ENCODE measurements around the gene RANBP3.
"Not testable (repeated sequence)": the region's sequence is repeated elsewhere in the genome, so short reads cannot be mapped to it uniquely, and the experiment has no call there.

Gene RANBP3

DNA sequence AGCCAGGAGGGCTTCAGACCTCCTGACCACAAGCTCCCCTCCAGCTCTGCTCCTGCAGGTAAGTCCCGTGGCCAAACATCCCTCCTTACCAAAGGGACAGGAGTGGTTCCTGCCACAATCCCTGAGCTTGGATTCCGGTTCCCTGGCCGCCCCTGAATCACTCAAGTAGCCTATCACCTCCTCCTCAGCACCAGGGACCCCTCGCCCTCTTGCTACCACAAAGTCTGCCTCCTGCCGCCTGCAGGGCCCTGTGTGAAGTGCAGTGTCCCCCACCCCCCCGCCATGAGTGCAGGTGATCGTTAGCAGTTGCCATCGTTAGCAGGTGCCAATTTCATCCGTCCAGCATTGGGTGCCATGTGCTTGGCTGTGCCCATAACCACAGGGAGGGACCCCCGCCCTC, 40.8 kb upstream of the RANBP3 start:
- H3K27ac ChIP-seq (ENCODE audit: low read depth, low read length) = no peak overlapping the region
- no peaks in the 10 kb centered on the region for H3K9me3 ChIP-seq (ENCODE audit: control insufficient read depth, insufficient read depth, low read depth, low read length)
- no peaks in the 10 kb centered on the region for H3K36me3 ChIP-seq (ENCODE audit: control insufficient read depth, insufficient read depth, low read length)
- no peak overlapping the region for H3K4me3 ChIP-seq (ENCODE audit: low read depth, low read length)
- no peak overlapping the region for H3K9ac ChIP-seq (ENCODE audit: low read length)
- H3K27me3 ChIP-seq (ENCODE audit: control insufficient read depth, insufficient read depth, low read length) = peaks cover 9% of the 10 kb centered on the region; the same call in 1 of the 2 replicates
- peaks cover 7% of the 10 kb centered on the region; the same call in 1 of the 2 replicates for H3K4me1 ChIP-seq (ENCODE audit: control insufficient read depth, insufficient read depth, low read length)

DNA sequence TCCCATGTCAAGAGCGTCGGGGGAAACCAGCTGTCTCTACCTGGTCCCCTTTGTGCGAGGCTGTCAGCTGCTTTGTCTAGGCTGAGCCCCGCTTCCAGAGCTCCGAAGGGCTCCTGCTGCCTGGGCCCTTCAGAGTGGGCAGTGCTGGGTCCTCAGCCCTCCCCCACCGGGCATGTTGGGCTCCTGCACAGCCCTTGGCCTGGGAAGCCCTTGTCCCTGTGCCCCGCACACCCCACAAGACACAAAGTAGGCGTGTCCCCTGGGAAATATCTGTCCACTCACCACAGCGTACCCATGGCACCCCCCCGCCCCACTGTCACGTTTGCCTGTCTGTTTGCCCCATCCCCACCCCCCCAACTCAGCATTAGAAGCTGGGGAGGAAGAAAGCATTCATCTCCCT, 39.6 kb upstream of the RANBP3 start:
- Histone ChIP-seq H3K4me3 (ENCODE audit: low read depth, low read length) (no peak overlapping the region), H3K9me3 (ENCODE audit: control insufficient read depth, insufficient read depth, low read depth, low read length) (no peaks in the 10 kb centered on the region), H3K27me3 (ENCODE audit: control insufficient read depth, insufficient read depth, low read length) (peaks cover 3% of the 10 kb centered on the region; the same call in 1 of the 2 replicates), H3K36me3 (ENCODE audit: control insufficient read depth, insufficient read depth, low read length) (no peaks in the 10 kb centered on the region), H3K27ac (ENCODE audit: low read depth, low read length) (no peak overlapping the region), H3K4me1 (ENCODE audit: control insufficient read depth, insufficient read depth, low read length) (peaks cover 5% of the 10 kb centered on the region; the same call in 1 of the 2 replicates), H3K9ac (ENCODE audit: low read length) (no peak overlapping the region)

DNA sequence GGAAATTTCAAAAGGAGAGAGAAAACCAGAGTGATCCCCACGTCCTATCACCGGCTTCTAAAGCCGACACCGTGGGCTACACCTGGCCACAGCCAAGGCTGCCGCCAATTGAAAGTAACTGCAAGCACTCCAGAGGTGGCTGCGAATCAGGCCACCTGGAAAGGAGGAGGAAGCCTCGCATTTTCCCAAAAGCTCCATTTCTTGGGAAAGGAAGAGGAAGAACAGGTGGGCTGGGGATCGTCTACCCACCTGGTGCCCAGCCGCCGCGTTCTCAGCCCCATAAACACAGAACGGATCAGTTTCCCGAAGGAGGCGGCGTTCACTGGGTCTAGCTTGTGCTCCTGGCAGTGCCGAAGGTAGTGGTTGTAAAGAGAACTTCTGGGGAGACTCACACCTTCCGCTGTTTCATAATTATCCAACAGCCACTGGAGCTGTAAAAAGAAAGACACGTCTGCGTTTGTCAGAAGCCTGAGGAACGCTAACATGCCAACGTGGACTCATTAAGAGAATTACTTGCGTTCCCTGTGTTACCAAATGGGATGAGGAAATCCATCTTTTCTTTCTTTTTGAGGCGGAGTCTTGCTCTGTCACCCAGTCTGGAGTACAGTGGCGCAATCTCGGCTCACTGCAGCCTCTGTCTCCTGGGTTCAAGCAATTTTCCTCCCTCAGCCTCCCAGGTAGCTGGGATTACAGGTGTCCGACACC, 38.1 kb upstream of the RANBP3 start:
- Histone ChIP-seq H3K36me3 (ENCODE audit: control insufficient read depth, insufficient read depth, low read length) (no peaks in the 10 kb centered on the region), H3K27ac (ENCODE audit: low read depth, low read length) (no peak overlapping the region), H3K9ac (ENCODE audit: low read length) (no peak overlapping the region), H3K9me3 (ENCODE audit: control insufficient read depth, insufficient read depth, low read depth, low read length) (no peaks in the 10 kb centered on the region), H3K4me3 (ENCODE audit: low read depth, low read length) (no peak overlapping the region), H3K4me1 (ENCODE audit: control insufficient read depth, insufficient read depth, low read length) (no peaks in the 10 kb centered on the region), H3K27me3 (ENCODE audit: control insufficient read depth, insufficient read depth, low read length) (no peaks in the 10 kb centered on the region; the same call in 1 of the 2 replicates)

DNA sequence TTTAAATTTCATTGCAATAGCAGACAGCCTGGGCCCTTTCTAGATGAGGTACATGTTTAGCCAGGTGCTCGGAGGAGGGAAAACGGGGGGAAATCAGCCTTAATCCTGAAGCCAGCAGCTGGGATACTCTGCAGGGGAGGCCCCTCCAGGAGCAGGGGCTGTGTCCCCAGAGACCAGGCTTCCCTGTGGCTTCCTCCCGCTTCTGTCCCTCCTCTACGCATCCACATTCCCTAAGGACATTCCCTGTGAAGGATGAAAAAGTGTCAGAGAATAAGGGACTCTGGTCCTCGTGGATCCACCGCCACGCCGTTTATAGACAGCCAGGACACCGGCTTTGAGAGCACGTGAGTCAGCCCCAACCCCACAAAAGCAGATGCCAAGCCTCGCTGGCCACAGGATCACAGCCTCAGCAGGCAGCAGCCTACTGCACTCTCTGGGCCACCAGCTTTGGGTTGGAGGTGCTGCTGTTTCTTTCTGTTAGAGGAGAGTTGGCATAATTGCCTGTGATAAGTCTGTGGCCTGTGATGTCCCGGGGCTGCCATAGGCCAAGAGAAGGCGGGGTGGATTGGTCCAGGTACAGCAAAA, 36.7 kb upstream of the RANBP3 start:
- H3K9me3 ChIP-seq (ENCODE audit: control insufficient read depth, insufficient read depth, low read depth, low read length) = no peaks in the 10 kb centered on the region
- no peaks in the 10 kb centered on the region for H3K36me3 ChIP-seq (ENCODE audit: control insufficient read depth, insufficient read depth, low read length)
- H3K9ac ChIP-seq (ENCODE audit: low read length) = no peak overlapping the region
- H3K27ac ChIP-seq (ENCODE audit: low read depth, low read length) = no peak overlapping the region
- H3K4me3 ChIP-seq (ENCODE audit: low read depth, low read length) = no peak overlapping the region
- no peaks in the 10 kb centered on the region for H3K4me1 ChIP-seq (ENCODE audit: control insufficient read depth, insufficient read depth, low read length)
- H3K27me3 ChIP-seq (ENCODE audit: control insufficient read depth, insufficient read depth, low read length) = no peaks in the 10 kb centered on the region; the same call in 1 of the 2 replicates

DNA sequence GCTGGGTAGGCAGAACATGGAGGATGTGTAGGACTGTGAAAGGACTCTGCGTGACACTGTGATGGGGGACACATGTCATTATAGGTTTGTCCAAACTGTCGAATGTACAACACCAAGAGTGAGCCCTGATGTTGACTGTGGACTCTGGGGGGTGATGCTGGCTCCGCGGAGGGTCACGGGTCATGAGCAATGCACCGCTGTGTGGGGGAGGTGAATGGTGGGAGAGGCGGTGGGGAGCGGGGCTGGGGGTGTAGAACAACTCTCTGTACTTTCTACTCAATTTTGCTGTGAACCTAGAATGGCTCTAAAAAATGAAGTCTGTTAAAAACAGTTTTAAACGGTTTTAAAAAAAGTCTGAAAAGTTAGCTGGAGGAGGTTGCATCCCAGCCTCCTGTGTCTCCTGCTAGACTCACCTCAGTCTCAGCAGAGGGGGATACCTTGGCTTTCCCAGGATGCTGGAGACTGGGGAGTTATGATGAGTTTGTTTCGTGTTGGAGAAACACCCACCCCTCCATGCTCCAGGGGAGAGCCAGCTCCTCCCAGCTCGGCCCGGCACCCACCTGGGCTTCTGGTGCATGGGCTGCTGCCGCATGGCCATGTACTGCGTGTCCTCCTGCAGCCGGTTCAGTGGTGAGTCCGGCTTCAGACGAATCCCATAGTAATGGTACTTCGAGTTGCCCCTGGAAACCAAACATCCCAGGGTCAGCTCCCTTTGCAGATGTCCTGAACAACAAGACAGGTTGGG, 34.7 kb upstream of the RANBP3 start:
- Histone ChIP-seq H3K4me3 (ENCODE audit: low read depth, low read length) (no peak overlapping the region), H3K9me3 (ENCODE audit: control insufficient read depth, insufficient read depth, low read depth, low read length) (no peaks in the 10 kb centered on the region), H3K4me1 (ENCODE audit: control insufficient read depth, insufficient read depth, low read length) (no peaks in the 10 kb centered on the region), H3K36me3 (ENCODE audit: control insufficient read depth, insufficient read depth, low read length) (no peaks in the 10 kb centered on the region), H3K27me3 (ENCODE audit: control insufficient read depth, insufficient read depth, low read length) (no peaks in the 10 kb centered on the region; the same call in 1 of the 2 replicates), H3K27ac (ENCODE audit: low read depth, low read length) (no peak overlapping the region), H3K9ac (ENCODE audit: low read length) (no peak overlapping the region)

DNA sequence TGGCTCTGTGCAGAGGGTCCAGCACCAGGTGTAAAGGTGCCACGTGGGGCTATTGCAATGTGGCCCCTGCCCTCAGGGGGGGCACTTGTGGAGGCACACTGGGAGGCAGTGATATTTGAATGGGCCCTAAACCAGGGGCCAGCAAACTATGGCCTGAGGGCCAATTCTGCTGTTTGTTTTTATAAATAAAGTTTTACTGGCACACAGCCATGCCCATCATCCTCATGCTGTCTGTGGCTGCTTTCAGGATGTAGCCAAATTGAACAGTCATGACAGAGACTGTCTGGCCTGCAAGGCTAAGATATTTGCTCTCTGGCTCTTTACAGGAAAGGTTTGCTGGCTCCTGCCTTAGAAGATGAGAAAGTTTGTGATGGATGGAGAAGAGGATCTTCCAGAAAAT, 33.9 kb upstream of the RANBP3 start:
- no peak overlapping the region for H3K27ac ChIP-seq (ENCODE audit: low read depth, low read length)
- no peak overlapping the region for H3K4me3 ChIP-seq (ENCODE audit: low read depth, low read length)
- no peaks in the 10 kb centered on the region; the same call in 1 of the 2 replicates for H3K27me3 ChIP-seq (ENCODE audit: control insufficient read depth, insufficient read depth, low read length)
- H3K4me1 ChIP-seq (ENCODE audit: control insufficient read depth, insufficient read depth, low read length) = no peaks in the 10 kb centered on the region
- H3K9ac ChIP-seq (ENCODE audit: low read length) = no peak overlapping the region
- H3K9me3 ChIP-seq (ENCODE audit: control insufficient read depth, insufficient read depth, low read depth, low read length) = no peaks in the 10 kb centered on the region
- no peaks in the 10 kb centered on the region for H3K36me3 ChIP-seq (ENCODE audit: control insufficient read depth, insufficient read depth, low read length)

DNA sequence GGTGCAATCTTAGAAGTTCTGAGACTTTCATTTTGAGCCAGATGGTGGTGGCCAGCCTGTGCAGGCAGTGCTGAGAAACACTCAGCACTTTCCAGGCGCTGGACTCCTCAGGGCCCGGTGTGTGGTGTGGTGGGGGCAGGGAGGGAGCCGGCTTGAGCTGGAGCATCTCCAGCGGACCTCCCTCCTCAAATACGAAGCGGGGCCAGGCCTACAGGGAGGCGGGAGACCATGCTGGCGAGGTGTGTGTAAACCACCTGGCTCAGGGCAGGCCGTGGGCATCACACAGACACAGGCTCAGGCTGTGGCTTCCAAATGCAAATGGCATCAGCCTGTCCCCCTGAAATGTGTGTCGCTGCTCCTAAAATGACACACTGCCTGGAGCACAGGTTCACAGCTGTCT, 33.3 kb upstream of the RANBP3 start:
- no peak overlapping the region for H3K9ac ChIP-seq (ENCODE audit: low read length)
- H3K4me1 ChIP-seq (ENCODE audit: control insufficient read depth, insufficient read depth, low read length) = no peaks in the 10 kb centered on the region
- no peaks in the 10 kb centered on the region for H3K36me3 ChIP-seq (ENCODE audit: control insufficient read depth, insufficient read depth, low read length)
- no peak overlapping the region for H3K4me3 ChIP-seq (ENCODE audit: low read depth, low read length)
- H3K9me3 ChIP-seq (ENCODE audit: control insufficient read depth, insufficient read depth, low read depth, low read length) = no peaks in the 10 kb centered on the region
- no peaks in the 10 kb centered on the region; the same call in 1 of the 2 replicates for H3K27me3 ChIP-seq (ENCODE audit: control insufficient read depth, insufficient read depth, low read length)
- H3K27ac ChIP-seq (ENCODE audit: low read depth, low read length) = no peak overlapping the region

DNA sequence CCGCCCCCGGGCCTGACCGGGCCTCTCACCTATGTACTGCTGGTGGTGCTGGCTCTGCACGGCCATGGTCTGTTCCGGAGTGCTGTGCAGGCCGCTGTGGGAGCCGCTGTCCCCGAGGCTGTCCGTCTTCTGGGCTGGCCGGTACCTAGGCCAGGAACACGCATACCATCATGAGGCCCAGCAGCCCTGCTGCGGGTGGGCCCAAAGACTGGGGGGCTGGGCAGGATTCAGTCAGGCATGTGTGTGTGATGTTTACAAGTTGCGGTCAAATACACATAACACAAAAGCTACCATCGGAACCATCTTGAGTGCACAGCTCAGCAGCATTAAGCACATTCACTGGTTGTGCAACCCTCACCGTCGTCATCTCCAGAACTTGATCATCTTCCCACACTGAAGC, 32.2 kb upstream of the RANBP3 start:
- Histone ChIP-seq H3K9ac (ENCODE audit: low read length) (no peak overlapping the region), H3K36me3 (ENCODE audit: control insufficient read depth, insufficient read depth, low read length) (no peaks in the 10 kb centered on the region), H3K27me3 (ENCODE audit: control insufficient read depth, insufficient read depth, low read length) (no peaks in the 10 kb centered on the region), H3K4me3 (ENCODE audit: low read depth, low read length) (no peak overlapping the region), H3K4me1 (ENCODE audit: control insufficient read depth, insufficient read depth, low read length) (no peaks in the 10 kb centered on the region), H3K9me3 (ENCODE audit: control insufficient read depth, insufficient read depth, low read depth, low read length) (no peaks in the 10 kb centered on the region), H3K27ac (ENCODE audit: low read depth, low read length) (no peak overlapping the region)

DNA sequence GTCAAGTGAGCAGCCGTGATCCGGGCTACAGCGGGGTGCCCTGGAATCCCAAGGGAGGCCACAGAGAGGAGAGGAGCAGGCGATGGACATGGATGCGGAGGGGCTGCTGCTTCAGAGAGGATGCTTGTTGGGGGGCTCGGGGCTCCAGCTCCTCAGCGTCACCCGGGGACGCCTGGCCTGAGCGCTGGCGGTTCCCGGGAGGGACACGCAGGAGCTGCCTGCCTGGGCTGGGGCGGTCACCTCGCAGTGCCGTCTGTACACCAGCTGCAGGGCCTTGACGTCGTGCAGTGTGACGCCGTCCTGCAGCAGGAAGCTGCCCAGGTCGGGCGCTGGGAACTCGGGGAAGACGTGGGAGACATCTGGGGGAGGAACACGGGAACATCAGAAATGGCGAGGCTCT, 29.9 kb upstream of the RANBP3 start:
- Histone ChIP-seq H3K4me1 (ENCODE audit: control insufficient read depth, insufficient read depth, low read length) (no peaks in the 10 kb centered on the region), H3K9me3 (ENCODE audit: control insufficient read depth, insufficient read depth, low read depth, low read length) (no peaks in the 10 kb centered on the region), H3K27me3 (ENCODE audit: control insufficient read depth, insufficient read depth, low read length) (no peaks in the 10 kb centered on the region), H3K36me3 (ENCODE audit: control insufficient read depth, insufficient read depth, low read length) (no peaks in the 10 kb centered on the region), H3K27ac (ENCODE audit: low read depth, low read length) (no peak overlapping the region), H3K9ac (ENCODE audit: low read length) (no peak overlapping the region), H3K4me3 (ENCODE audit: low read depth, low read length) (no peak overlapping the region)

DNA sequence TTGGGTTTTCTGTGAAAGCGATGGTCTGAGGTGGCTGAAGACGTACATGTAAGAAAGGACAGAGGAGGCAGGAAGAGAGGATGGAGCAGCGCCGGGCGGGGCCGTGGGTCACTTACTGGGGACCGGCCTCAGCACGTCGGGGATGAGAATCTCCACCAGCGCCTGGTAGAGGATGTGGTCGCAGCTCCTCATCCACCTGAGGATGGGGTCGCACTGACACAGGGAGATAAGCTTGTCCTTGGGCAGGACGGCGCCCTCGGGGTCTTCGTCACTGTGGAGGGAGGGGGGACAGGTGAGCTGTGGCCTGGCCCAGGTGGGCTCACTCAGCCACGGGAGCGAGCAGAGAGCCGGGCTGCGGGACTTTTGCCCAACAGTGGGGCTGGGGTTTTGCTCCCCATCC, 29.0 kb upstream of the RANBP3 start:
- Histone ChIP-seq H3K9me3 (ENCODE audit: control insufficient read depth, insufficient read depth, low read depth, low read length) (no peaks in the 10 kb centered on the region), H3K27me3 (ENCODE audit: control insufficient read depth, insufficient read depth, low read length) (no peaks in the 10 kb centered on the region), H3K4me3 (ENCODE audit: low read depth, low read length) (no peak overlapping the region), H3K4me1 (ENCODE audit: control insufficient read depth, insufficient read depth, low read length) (no peaks in the 10 kb centered on the region), H3K36me3 (ENCODE audit: control insufficient read depth, insufficient read depth, low read length) (no peaks in the 10 kb centered on the region), H3K27ac (ENCODE audit: low read depth, low read length) (no peak overlapping the region), H3K9ac (ENCODE audit: low read length) (no peak overlapping the region)

DNA sequence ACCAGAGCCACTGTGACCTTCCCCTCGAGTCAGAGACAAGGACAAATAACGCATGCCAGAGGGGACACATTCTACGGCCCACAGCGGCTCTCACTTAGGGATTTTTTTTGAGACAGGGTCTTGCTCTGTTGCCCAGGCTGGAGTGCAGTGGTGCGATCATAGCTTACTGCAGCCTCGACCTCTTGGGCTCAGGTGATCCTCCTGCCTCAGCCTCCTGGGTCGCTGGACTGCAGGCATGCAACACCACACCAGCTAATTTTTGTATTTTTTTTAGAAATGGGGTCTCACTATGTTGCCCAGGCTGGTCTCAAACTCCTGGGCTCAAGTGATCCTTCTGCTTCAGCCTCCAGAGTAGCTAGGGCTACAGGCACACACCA, 28.1 kb upstream of the RANBP3 start:
- not testable (repeated sequence) for H3K27me3 ChIP-seq (ENCODE audit: control insufficient read depth, insufficient read depth, low read length); H3K4me3 ChIP-seq (ENCODE audit: low read depth, low read length); H3K27ac ChIP-seq (ENCODE audit: low read depth, low read length); H3K9me3 ChIP-seq (ENCODE audit: control insufficient read depth, insufficient read depth, low read depth, low read length); H3K36me3 ChIP-seq (ENCODE audit: control insufficient read depth, insufficient read depth, low read length); H3K9ac ChIP-seq (ENCODE audit: low read length); H3K4me1 ChIP-seq (ENCODE audit: control insufficient read depth, insufficient read depth, low read length)
